GM23248 (cell line): ENCODE data around the gene NPSR1. TPM values are rescaled to one million over a fixed set of nuclear protein-coding genes. Genes with fewer than 3 reads are reported as not detected.

Experiments used
- DNase-seq: peaks from one replicate; pipeline ENCODE4 v3.0.0-alpha.2; 2015
- H2AFZ ChIP-seq: fragments of 200-600 bp; sonication (generic); 2 replicates; pipeline ENCODE4 v1.6.1; 2016; ENCODE audit warnings: antibody characterized with exemption
- H3F3A ChIP-seq: fragments of 200-600 bp; sonication (generic); 2 replicates; pipeline ENCODE4 v1.6.1; 2016; ENCODE audit warnings: mild to moderate bottlenecking, antibody characterized with exemption, mixed run types; ENCODE audit not compliant: insufficient read depth
- H3K27ac ChIP-seq: fragments of 200-600 bp; sonication (generic); 2 replicates; pipeline ENCODE4 v1.5.1; 2016; ENCODE audit warnings: mild to moderate bottlenecking
- H3K27me3 ChIP-seq: fragments of 200-600 bp; sonication (generic); replicated peaks from 2 replicates; pipeline ENCODE4 v1.6.1; 2016; ENCODE audit warnings: mild to moderate bottlenecking; ENCODE audit not compliant: insufficient read depth
- H3K36me3 ChIP-seq: fragments of 200-600 bp; sonication (generic); 2 replicates; pipeline ENCODE4 v1.6.1; 2016; ENCODE audit warnings: low read depth, mild to moderate bottlenecking
- H3K4me1 ChIP-seq: fragments of 200-600 bp; sonication (generic); 2 replicates; pipeline ENCODE4 v1.6.1; 2016; ENCODE audit warnings: mild to moderate bottlenecking; ENCODE audit not compliant: insufficient read depth
- H3K4me2 ChIP-seq: fragments of 200-600 bp; sonication (generic); one replicate; pipeline ENCODE4 v1.6.1; 2016; ENCODE audit warnings: mild to moderate bottlenecking; ENCODE audit not compliant: unreplicated experiment
- H3K4me3 ChIP-seq: fragments of 200-600 bp; sonication (generic); 2 replicates; pipeline ENCODE4 v1.5.1; 2016; ENCODE audit warnings: mild to moderate bottlenecking
- H3K79me2 ChIP-seq: fragments of 200-600 bp; sonication (generic); 2 replicates; pipeline ENCODE4 v1.6.1; 2016; ENCODE audit warnings: mild to moderate bottlenecking; ENCODE audit not compliant: insufficient read depth
- H3K9ac ChIP-seq: fragments of 200-600 bp; sonication (generic); 2 replicates; pipeline ENCODE4 v1.6.1; 2016; ENCODE audit warnings: mild to moderate bottlenecking
- H3K9me2 ChIP-seq: fragments of 200-600 bp; sonication (generic); 2 replicates; pipeline ENCODE4 v1.6.1; 2016; ENCODE audit warnings: mixed run types, mild to moderate bottlenecking, moderate library complexity; ENCODE audit not compliant: insufficient read depth
- H3K9me3 ChIP-seq: fragments of 200-600 bp; sonication (generic); one replicate; pipeline ENCODE4 v1.6.1; 2017; ENCODE audit warnings: low read depth
- H4K20me1 ChIP-seq: fragments of 200-600 bp; sonication (generic); 2 replicates; pipeline ENCODE4 v1.6.0; 2016; ENCODE audit not compliant: insufficient read depth
- EZH2 ChIP-seq: fragments of 200-600 bp; sonication (generic); IDR thresholded peaks from 2 replicates; pipeline ENCODE4 v1.6.1; 2018; ENCODE audit warnings: antibody characterized with exemption, mild to moderate bottlenecking; ENCODE audit not compliant: insufficient read depth, poor library complexity, severe bottlenecking
- EZH2phosphoT487 ChIP-seq: fragments of 200-600 bp; sonication (generic); IDR thresholded peaks from 2 replicates; pipeline ENCODE4 v1.6.1; 2018; ENCODE audit warnings: antibody characterized with exemption, moderate library complexity, mild to moderate bottlenecking, low read depth; ENCODE audit not compliant: insufficient read depth
- WGBS, 2 experiments: methylation state at CpG; one replicate each; pipeline ENCODE4 v1.1.6; 2015 to 2017; ENCODE audit warnings: low lambda C conversion rate in 2 of 2, low coverage in 1 of 2; ENCODE audit errors: missing lambda C conversion rate in 2 of 2; 5-methylcytosine and 5-hydroxymethylcytosine counted together
- in situ Hi-C: fragments of 300-500 bp; cut with MboI; formaldehyde crosslinking; loops from 2 replicates; pipeline ENCODE4 v1.15.0; 2020
- polyA plus RNA-seq: library from polyadenylated mRNA; unstranded; fragments of >200 nt; fragmentation: Nextera tagmentation; extraction: Ambion mirVana; gene quantifications from 2 replicates; pipeline ENCODE4 v1.2.1, GENCODE V29; 2016
- total RNA-seq: library from RNA; depleted of rRNA; stranded (reverse); fragments of >200 nt; shearing (Covaris generic); gene quantifications from 2 replicates; pipeline ENCODE4 v1.2.3, GENCODE V29; 2014

NPSR1 gene
- total and polyA plus RNA-seq, 2 experiments from 2014 or later: not detected

GRCh38 chr7:34837316-34837715 is 179.3 kb downstream of the NPSR1 start:
- no peaks in the 10 kb centered on the region for H4K20me1 ChIP-seq
- H3K4me2 ChIP-seq: no peak overlapping the region
- DNase-seq: no peak
- H3K27me3 ChIP-seq: peaks cover 29% of the 10 kb centered on the region
- no peak overlapping the region for H3K27ac ChIP-seq
- H3K9me3 ChIP-seq: no peaks in the 10 kb centered on the region
- no peak overlapping the region for H3K9ac ChIP-seq
- no peaks in the 10 kb centered on the region for H3K4me1 ChIP-seq
- H3K36me3 ChIP-seq: no peaks in the 10 kb centered on the region
- H2AFZ ChIP-seq: no peak overlapping the region
- 29% methylated on average over 2 of the region's 2 CpGs for WGBS, 2 experiments
- H3K9me2 ChIP-seq: no peaks in the 10 kb centered on the region
- in situ Hi-C loops: no loop called here
- H3K4me3 ChIP-seq: no peak overlapping the region
- TF ChIP-seq EZH2 (no peak), EZH2phosphoT487 (no peak)
- H3K79me2 ChIP-seq: no peaks in the 10 kb centered on the region
- no peaks in the 10 kb centered on the region for H3F3A ChIP-seq

- no peak overlapping the region for H3K4me3 ChIP-seq
- H3F3A ChIP-seq: no peaks in the 10 kb centered on the region
- no peak for TF ChIP-seq EZH2
- TF ChIP-seq EZH2phosphoT487: no peak
- H3K9me2 ChIP-seq: no peaks in the 10 kb centered on the region
- H3K27ac ChIP-seq: no peak overlapping the region
- H4K20me1 ChIP-seq: no peaks in the 10 kb centered on the region
- H3K9me3 ChIP-seq: no peaks in the 10 kb centered on the region
- no peaks in the 10 kb centered on the region for H3K4me1 ChIP-seq
- H3K36me3 ChIP-seq: no peaks in the 10 kb centered on the region
- H3K4me2 ChIP-seq: no peak overlapping the region
- DNase-seq: no peak
- no peak overlapping the region for H2AFZ ChIP-seq
- 13 to 16% methylated on average over 2 of the region's 2 CpGs for WGBS, 2 experiments
- in situ Hi-C loops: no loop called here
- H3K79me2 ChIP-seq: no peaks in the 10 kb centered on the region
- H3K9ac ChIP-seq: no peak overlapping the region
- peaks cover 29% of the 10 kb centered on the region for H3K27me3 ChIP-seq
Observed at GRCh38 chr7:34837801-34838201, 179.8 kb downstream of the NPSR1 start.

- Histone ChIP-seq H3K4me1 (no peaks in the 10 kb centered on the region), H4K20me1 (no peaks in the 10 kb centered on the region), H3K9me2 (no peaks in the 10 kb centered on the region), H3K4me3 (no peak overlapping the region), H3K36me3 (no peaks in the 10 kb centered on the region), H3K27me3 (peaks cover 24% of the 10 kb centered on the region), H3K9ac (no peak overlapping the region), H3F3A (no peaks in the 10 kb centered on the region), H3K27ac (no peak overlapping the region), H2AFZ (no peak overlapping the region), H3K4me2 (no peak overlapping the region), H3K79me2 (no peaks in the 10 kb centered on the region), H3K9me3 (no peaks in the 10 kb centered on the region)
- TF ChIP-seq EZH2phosphoT487: no peak
- TF ChIP-seq EZH2: no peak
- in situ Hi-C loops: no loop called here
- DNase-seq: no peak
- WGBS, 2 experiments: 30 to 44% methylated on average over 5 of the region's 5 CpGs
Observed at GRCh38 chr7:34838329-34838728, 180.3 kb downstream of the NPSR1 start.

- no peak for DNase-seq
- TF ChIP-seq EZH2: no peak
- TF ChIP-seq EZH2phosphoT487: no peak
- no peaks in the 10 kb centered on the region for H3K36me3 ChIP-seq
- H3K79me2 ChIP-seq: no peaks in the 10 kb centered on the region
- H3F3A ChIP-seq: no peaks in the 10 kb centered on the region
- H3K9me2 ChIP-seq: no peaks in the 10 kb centered on the region
- no peak overlapping the region for H2AFZ ChIP-seq
- in situ Hi-C loops: no loop called here
- no peak overlapping the region for H3K27ac ChIP-seq
- H3K4me2 ChIP-seq: no peak overlapping the region
- H4K20me1 ChIP-seq: no peaks in the 10 kb centered on the region
- no peak overlapping the region for H3K4me3 ChIP-seq
- H3K27me3 ChIP-seq: peaks cover 24% of the 10 kb centered on the region
- H3K9me3 ChIP-seq: no peaks in the 10 kb centered on the region
- no peak overlapping the region for H3K9ac ChIP-seq
- no peaks in the 10 kb centered on the region for H3K4me1 ChIP-seq
- 10 to 16% methylated on average over 3 of the region's 3 CpGs for WGBS, 2 experiments
Observed at GRCh38 chr7:34839645-34840044, 181.6 kb downstream of the NPSR1 start.

GRCh38 chr7:34840176-34840785 is 182.3 kb downstream of the NPSR1 start:
- Histone ChIP-seq H3K9me3 (no peaks in the 10 kb centered on the region), H3K79me2 (no peaks in the 10 kb centered on the region), H3K4me1 (no peaks in the 10 kb centered on the region), H3K27me3 (peaks cover 24% of the 10 kb centered on the region), H3F3A (no peaks in the 10 kb centered on the region), H3K36me3 (no peaks in the 10 kb centered on the region), H3K9ac (no peak overlapping the region), H3K27ac (no peak overlapping the region), H3K4me3 (no peak overlapping the region), H2AFZ (no peak overlapping the region), H3K9me2 (no peaks in the 10 kb centered on the region), H3K4me2 (no peak overlapping the region), H4K20me1 (no peaks in the 10 kb centered on the region)
- DNase-seq: no peak
- 11 to 15% methylated on average over 5 of the region's 5 CpGs for WGBS, 2 experiments
- in situ Hi-C loops: no loop called here
- no peak for TF ChIP-seq EZH2
